B cell (primary cell): ENCODE results near the gene CYP26B1.

Experiments used
- EZH2 ChIP-seq: IDR thresholded peaks from 2 replicates; pipeline ENCODE4 v1.6.1; 2012; ENCODE audit warnings: borderline replicate concordance, low read depth, mild to moderate bottlenecking, moderate library complexity, low read length; ENCODE audit not compliant: insufficient read depth, poor library complexity, severe bottlenecking
- TF ChIP-seq, protein P1 (sequence below): fragments of 200-600 bp; IDR thresholded peaks from one replicate; pipeline ENCODE4 v1.8.0; 2022; ENCODE audit warnings: antibody characterized with exemption, mild to moderate bottlenecking

DNA sequence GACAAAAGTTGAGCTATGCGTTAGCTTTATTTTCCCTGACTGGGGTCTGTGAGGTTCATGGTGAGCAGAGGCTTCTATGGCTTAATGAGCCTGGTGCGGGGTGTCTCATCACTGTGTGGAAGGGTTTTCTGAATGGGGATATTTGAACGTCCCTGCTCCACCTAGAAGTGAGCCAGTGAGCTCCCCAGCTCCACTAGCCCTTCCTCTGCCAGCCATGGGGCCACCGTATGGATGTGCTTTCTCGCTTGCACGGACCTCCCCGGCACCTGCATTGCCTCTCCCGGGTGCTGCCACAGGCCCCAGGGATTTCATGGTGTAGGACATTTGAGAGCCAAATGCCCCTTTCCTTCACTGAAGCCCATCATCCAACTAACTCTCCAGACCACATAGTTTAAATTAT lies 37.8 kb downstream of the CYP26B1 start:
- TF ChIP-seq, protein P1, sequence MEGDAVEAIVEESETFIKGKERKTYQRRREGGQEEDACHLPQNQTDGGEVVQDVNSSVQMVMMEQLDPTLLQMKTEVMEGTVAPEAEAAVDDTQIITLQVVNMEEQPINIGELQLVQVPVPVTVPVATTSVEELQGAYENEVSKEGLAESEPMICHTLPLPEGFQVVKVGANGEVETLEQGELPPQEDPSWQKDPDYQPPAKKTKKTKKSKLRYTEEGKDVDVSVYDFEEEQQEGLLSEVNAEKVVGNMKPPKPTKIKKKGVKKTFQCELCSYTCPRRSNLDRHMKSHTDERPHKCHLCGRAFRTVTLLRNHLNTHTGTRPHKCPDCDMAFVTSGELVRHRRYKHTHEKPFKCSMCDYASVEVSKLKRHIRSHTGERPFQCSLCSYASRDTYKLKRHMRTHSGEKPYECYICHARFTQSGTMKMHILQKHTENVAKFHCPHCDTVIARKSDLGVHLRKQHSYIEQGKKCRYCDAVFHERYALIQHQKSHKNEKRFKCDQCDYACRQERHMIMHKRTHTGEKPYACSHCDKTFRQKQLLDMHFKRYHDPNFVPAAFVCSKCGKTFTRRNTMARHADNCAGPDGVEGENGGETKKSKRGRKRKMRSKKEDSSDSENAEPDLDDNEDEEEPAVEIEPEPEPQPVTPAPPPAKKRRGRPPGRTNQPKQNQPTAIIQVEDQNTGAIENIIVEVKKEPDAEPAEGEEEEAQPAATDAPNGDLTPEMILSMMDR = no peak
- TF ChIP-seq EZH2 = no peak
